MV-4-11 (cell line): ENCODE results near the gene HOTAIR.

ENCODE experiments used
- DNase-seq: peaks from one replicate; lab custom pipeline; 2025; lab: John Stamatoyannopoulos, UW

Gene HOTAIR

DNA sequence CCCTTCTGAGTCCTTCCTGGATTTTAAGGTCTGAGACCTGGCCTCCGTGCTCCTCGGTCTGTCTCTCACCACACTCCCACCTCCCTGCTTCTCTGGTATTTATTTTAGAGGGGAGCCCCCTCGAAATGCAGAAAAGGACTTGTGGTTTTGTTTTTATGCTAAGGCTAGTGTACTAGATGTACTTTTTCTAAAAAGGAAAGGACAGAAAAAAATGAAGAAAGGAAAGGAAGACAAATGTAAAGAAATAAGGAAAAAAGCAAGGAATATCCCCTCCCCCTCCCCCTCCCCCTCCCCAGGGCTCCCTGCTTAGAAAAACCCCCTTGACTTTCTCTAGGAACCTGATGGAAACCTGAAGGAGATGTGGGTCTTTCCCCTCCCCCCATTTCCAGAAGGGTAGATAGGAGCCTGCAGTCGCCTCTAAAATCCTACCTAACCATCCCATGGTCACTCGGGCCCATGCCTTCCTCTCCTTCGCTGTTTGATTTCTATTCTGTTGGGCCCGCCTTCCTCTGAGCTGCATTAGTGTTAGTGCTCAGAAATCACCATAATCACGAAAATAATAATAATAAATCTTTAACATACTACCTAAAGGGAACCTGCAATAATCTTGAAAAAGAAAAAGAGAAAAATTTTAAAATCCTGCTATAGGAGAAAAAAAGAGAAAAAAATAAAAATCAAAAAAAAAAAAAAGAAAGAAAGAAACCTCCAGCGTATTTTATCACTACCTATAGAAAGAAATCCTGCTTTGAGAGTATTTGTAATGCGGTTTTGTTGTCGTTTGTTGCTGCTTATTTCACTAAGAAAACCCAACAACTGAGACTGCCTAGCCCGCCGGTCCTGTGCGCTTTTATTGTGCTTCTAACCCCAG, 37.1 kb upstream of the HOTAIR start:
- DNase-seq, result no peak

DNA sequence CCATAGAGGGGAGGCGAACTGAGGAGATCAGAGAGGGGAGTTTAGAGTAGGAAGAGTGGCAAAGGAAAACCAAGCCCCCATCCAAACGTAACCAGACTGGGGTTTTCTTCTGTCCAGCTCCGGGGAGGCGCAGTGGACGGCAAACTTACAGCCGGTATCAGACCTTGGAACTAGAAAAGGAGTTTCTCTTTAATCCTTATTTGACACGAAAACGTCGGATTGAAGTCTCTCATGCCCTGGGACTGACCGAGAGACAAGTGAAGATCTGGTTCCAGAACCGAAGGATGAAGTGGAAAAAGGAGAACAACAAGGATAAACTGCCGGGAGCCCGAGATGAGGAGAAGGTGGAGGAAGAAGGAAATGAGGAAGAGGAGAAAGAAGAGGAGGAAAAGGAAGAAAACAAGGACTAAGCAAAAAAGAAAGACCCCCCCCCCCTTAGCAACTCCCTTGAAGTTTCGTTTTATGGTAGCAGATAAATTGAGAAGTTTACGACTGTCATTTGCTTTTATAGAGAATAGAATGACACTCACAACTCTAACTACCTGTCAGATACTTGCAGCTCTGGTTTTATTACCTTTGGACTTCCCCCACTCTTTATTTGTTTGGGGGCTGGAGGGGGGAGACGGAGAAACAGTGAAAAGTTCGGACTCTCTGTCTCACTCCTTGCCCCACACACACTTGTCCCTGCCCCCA, 36.4 kb upstream of the HOTAIR start:
- no peak for DNase-seq

DNA sequence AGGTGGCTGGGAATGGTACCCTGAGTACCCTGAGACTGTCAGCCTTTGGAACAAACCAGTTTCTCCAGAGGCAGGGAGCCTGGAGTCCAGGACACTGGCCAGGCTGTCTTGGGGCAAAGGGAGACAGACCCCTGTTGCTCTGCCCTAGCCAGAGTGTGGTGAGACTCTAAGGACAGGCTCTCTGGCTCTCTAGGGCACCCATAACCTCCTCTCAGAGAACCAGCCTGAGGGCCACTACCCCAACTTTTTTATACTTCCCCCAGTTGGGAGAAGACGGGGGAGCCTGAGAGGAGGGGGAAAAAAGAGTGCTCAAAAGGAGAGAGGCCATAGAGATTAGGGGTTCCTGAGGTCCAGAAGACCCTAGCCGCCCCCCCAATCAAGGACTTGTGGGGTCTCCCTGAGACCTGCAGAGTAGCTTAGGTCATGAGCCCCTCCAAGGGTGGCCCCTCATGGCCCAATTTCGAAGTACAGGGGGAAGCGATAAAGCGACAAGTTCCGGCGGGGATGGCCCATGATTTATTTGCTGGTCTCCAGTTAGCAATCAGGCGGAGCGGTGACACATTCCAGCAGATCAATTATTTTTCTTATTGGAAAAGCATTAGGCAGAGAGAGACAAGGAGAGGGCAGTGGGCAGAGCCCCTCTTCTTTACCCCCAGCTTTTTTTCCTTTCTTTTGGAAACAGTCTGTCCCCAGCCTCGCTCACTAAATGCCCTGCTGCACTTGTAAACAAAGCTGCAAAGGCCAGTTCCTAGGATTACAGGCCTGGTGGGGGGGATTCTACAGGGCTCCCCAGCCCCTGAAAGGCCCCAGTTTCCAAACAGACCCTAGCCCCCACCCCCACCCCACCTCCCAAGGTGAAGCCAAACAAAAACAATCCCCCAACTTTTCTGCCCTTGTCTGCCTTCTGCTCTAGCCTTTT, 35.6 kb upstream of the HOTAIR start:
- DNase-seq, result no peak

DNA sequence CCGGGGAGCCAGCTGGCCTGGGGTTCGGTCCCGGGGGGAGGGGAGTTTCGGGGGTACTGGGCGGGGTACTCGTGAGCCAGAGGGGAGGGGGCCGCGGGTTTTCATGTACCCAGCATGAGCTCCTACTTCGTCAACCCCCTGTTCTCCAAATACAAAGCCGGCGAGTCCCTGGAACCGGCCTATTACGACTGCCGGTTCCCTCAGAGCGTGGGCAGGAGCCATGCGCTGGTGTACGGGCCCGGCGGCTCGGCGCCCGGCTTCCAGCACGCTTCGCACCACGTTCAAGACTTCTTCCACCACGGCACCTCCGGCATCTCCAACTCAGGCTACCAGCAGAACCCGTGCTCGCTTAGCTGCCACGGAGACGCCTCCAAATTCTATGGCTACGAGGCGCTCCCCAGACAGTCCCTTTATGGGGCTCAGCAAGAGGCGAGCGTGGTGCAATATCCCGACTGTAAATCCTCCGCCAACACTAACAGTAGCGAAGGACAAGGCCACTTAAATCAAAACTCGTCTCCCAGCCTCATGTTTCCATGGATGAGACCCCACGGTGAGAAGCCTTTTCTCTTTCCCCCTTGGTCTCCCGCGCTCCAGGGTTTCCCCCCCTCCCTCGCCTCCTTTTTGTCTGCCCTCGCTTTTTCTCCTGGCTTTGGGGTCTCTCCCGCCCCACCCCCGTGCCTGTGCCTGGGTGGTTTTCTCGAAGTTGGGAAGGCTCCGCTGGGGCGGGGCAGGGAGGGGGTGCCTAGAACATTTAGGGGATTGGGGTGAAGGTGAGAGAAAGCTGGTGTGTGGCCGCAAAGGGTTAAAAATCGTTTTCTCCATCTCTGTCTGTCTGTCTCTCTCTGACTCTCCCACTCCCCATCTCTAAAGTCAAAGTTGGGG, 34.7 kb upstream of the HOTAIR start:
- peak; percentile 8 for DNase-seq

DNA sequence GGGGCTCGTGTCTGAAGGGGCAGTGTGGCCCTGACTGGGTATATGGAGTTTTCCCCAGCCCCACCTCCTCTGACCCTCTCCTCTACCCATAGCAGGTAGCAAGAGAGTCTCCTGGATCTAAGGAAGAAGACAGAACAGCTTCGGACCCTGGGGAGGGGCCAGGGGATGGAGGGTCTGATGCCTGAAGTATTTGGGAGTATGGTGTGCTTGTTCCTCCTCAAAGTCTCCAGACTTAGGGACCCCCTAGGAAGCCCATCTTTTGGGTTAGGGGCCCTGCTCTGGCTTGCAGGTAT, 33.5 kb upstream of the HOTAIR start:
- no peak for DNase-seq

DNA sequence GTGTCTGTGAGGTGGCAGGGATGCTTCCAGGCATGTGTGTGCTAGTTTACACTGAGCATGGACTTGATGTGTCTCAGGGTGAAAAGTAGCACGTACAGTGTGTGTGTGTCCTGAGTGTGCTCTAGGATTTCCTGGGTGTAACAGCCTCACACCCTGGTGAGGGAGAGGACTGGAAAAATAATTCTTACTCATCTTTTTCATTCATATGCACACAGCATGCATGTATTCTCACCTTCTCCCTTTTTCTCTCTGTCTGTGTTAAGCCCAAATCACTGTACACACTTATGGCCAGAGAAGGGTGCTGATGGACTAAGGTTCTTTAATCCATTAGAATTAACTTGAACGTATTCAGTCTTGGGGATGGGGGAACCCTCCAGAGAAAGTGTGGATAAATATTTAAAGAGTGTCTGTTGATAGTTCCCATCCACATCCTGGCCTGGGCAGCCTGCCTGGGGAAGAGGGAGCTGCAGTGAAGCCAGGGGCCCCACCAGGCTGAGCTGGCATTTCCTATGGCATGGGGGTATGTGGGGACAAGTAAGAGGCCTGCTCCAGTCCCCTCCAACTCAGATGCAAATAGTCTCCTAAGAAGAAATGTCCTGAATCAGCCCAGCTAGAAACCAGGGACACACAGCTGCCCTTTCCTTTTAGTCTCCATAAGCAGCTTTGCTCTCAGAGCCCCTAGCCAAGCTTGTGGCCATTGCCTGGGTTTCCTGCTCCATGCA, 32.9 kb upstream of the HOTAIR start:
- DNase-seq, result no peak

DNA sequence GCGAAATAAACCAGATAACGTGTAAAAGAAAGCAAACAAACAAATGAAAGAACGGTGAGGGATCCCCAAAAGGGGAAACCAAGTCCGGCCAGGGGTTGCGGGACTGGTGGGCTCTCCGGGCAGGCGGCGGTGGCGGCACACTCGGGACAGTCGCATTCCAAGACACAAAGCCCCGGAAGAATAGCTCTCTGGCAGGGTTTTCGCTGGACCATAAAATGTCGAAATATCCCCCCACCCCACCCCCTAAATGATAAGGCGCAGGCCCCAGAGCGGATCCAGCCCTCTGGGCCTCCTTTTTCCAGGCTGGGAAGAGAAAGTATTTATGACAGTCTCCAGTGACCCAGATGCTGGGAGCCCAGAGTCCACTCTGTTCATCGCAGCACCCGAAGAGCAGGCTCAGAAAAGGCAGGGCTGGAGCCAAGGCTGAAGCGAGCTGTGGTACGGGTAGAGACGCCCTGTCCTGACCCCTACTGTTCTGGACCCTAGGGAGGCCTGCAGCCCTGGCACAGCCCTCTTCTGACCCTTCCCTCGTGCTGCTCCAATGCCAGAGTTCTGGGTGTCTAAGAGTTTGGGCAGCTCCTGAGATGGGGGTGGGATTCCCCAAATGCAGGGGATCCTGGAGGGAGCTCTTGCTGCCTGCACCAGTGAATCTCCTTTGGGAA, 31.9 kb upstream of the HOTAIR start:
- no peak for DNase-seq

DNA sequence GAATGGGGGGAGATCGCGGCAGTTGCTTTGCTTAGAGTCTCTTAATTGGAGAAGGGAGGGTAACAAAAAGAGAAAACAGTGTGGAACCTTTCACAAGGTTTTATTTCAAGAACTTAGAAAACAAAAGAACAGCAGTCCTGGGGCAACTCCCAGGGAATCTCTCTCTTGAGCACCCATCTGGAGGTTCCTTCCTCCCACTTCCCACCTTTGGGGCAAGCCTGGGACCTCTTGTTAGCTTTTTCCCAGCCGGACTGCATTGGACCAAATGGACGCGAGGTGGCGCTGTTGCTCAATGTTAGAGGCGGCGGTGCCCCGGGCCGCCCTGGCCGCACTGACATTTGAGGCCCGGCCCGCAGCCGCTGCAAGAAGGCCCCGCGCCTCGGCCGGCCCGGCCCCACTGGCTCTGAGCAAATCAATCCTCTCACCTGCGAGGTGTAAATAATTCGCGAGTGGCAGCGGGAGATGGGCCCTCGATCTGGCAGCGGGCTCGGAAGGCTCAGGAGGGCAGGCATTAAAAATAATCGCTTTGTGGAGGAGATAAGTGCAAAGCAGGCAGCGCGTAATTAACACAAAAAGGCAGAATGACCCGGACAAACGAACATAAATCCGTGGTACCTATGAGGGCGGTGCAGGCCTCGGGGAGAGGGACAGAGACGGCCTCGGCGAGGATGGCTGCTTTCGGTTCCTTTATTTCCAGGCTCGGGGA, 31.3 kb upstream of the HOTAIR start:
- DNase-seq, result peak; percentile 50

DNA sequence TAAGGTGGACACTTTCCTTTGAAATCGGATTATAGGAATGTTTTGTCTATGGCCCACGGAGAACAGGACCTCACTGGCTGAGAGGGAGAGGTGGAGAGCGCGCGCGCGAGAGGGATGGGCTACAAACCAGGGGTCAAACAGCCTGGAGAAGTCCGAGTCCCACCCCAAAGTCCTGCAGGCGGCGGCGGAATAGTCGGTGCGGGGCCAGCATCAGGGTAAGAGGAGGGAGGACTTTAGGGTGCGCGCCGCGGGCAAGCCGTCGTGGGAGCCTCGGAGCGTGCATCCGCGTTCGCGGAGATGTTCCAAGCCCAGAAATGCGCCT, 30.7 kb upstream of the HOTAIR start:
- no peak for DNase-seq

DNA sequence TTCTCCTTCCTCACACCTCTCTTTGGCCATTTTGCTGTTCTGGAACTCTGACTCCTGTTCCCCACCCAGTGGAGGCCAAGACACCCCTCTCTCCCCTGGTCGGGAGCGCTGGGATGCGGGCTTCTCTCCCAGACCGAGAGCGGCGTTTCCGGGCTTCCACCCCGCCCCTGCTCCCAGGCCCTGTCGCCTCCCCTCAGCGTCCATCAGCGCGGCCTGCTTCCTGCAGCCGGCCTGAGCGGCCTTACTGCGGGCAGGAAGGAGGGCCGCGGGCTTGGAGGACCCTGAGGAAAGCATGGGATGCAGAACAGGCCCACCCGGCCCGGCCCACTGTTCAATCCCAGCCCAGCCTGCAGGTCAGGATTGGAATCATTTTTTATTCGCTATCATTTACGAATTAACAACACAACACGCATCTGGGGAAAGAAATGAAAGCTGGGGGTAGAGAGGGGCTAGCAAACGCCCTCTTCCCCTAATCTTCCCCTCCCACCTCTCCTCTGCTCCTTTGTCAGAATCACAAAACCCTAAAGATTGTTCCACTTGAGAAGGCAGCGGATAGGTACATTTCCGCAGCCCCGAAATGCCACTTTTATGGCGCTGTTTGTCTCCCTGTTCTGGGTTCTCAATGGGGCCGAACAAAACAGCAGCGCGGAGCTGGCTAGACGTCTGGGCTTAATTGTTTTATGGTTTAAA, 30.2 kb upstream of the HOTAIR start:
- DNase-seq, result no peak

DNA sequence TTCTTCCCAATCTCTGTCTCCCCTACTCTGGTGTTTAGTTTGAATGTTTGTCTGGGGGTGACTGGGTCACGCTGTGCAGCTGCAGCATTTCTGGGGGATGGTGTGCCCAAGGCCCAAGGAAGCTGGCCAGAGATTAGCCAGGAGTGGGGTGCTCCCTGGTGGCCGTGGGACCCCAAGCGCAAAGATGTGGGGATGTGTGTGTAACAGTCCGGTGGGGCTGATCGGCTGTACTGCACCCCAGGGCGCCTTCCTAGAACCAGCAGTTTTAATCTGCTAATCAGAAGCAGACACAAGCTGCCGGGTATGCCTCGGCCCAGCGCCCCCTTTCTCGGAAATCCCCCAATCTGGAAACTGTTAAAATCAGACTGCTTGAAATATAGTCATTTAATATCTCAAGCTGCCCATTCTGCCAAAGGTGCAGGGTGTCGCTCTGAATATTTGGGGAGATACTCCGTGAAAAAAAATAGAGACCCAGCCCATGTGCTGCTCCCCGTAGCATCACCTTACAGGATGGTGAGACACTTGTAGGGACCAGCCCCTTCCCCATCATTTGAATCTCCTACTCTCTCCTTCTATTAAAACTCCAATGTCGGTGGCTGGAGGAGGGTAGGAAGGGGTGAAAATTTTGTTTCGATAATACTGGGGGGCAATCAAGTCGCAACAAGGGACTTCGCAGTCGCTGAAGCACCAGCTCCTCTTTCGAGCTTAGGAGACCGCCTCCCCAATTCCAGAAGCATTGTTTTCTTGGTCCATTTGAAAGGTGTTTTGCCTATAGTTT, 29.5 kb upstream of the HOTAIR start:
- no peak for DNase-seq

DNA sequence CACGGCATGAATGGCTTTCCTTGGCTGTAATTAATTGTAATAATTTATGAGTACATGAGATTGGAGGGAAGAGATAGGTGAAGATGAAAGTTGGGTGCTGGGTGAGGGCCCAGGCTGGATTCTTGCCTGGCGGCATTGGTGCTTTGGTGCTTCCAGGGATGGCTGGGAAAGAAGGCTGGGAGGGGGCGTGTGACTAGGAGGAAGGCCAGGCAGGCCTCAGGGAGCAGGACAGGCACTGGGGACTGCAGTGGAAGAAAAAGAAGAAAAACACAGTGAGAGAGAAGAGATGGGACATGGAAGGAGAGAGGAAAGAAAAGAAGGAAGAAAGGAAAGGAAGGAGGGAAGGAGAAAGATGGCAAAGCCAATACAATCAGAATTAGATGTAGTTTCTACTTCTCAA, 28.9 kb upstream of the HOTAIR start:
- DNase-seq, result no peak

DNA sequence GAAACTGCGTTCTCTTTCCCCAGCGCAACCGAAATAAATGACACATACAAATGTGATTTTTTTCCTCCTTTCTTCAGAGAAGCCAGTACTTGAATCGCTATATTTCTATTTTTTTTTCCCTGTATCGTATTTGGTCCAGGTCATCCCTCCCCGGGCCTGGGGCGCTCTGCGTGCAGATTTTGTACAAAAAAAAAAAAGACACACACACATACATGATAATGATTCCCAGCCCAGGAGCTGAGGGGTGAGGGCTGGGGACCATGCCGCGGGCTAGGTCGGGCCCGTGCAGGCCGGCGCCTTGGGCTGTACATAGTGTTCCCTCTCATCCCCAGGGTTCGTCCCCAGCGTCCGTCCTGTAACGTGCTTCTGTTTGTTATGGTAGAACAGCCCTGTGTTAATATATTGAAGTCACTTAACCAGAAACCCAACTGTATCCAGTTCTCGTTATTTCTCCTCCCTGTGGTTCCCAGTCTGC, 28.2 kb upstream of the HOTAIR start:
- no peak for DNase-seq

DNA sequence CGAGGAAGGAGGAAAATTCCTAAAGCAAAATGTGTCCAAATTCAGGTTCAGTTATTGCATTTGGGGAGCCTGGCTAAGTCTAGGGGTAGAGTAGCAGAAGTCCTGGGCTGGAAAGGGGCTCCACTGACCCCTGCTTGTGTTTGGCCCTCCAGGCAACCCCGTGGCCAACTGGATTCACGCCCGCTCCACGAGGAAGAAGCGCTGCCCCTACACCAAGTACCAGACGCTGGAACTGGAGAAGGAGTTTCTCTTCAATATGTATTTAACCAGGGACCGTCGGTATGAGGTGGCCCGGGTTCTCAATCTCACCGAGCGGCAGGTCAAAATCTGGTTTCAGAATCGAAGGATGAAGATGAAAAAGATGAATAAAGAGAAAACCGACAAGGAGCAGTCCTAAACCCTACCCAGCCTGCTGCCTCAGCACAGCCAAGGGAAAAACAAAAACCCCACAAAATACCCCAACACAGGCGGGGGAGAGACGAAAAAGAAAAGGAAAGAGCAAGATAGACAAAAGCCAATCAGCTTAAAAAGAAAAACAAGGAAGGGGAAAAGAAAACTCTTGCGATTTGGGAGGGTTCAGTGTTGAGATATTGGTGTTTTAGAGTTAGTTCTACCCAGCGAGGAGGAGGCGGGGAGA, 27.6 kb upstream of the HOTAIR start:
- DNase-seq, result no peak

DNA sequence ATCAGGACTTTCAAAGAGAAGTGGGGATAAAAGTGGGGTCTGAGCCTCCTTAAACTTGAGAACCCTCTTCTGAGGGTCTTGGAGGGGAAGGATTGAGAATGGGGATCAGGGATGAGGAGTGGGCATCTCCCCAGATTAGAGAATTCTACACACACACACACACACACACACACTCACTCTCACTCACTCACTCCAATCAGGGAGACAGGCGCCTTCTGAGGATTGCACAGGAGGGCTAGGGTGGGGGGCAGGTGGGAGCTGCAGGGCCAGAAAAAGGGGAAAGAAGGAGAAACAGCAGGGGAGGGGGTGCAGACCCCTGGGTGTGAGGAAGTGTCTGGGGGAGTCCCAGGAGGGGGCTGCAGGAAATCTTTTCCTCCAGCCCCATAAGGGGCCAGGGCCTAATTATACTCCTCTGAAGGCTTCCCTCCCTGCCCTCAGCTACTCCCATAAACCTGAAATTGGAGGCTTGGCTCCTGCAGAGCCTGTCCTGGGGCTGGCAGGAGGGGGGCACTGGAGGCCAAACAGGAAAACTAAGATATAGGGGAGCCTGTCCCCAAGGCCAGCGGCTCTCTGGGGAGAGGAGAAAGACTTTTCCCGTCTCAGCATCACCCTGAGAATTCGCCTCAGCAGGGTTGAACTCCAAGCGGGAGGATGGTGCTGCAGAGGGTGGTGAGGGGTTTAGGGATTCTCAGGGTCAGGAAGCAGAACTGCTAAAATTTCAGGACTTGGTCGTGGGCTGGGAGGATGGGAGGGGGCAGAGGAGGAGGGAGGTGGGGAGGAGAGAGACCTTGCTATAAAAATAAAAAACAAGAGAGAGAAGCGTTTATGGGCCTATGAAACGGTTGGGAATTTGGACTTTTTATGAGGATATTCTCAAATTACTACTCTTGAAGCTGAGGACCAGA, 26.8 kb upstream of the HOTAIR start:
- DNase-seq, result no peak

DNA sequence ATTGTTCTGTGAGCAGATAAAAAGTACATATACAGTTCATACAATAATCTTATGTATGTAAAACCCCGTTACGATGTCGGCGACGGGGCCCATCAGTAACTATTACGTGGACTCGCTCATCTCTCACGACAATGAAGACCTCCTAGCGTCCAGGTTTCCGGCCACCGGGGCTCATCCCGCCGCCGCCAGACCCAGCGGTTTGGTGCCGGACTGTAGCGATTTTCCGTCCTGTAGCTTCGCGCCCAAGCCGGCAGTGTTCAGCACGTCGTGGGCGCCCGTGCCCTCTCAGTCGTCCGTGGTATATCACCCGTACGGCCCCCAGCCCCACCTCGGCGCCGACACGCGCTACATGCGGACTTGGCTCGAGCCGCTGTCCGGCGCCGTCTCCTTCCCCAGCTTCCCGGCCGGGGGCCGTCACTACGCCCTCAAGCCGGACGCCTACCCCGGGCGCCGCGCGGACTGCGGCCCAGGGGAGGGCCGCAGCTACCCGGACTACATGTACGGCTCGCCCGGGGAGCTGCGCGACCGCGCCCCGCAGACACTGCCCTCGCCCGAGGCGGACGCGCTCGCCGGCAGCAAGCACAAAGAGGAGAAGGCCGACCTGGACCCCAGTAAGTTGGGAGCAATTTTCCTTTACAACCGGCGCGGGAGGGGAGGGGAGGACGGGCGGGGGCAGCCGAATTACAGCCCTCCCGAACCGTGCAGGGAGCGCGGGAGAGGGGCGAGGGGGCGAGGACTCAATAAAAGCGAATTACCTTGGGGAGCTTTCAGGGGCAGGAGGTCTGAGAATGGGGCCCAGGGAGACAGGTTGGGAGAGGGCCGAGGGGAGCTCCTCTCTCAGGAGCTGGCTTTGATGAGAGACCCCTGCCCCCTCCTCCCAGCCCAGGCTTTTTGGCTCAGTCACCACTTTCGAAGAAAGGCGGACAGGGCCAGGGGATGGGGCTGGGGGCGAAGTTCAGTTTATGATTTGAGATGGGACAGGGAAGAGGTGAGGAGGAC, 25.7 kb upstream of the HOTAIR start, which contains the start of gene HOXC9:
TSS of gene HOXC9 (plus strand) at position 46 of the 999 bp plus-strand sequence. CDS start at position 74, 28 bp downstream.
- DNase-seq, result no peak
